SW480 (cell line): ENCODE data around the gene SLC39A10.

Experiments
- DNase-seq: peaks from one replicate; pipeline ENCODE4 v3.0.0-alpha.2; 2016; ENCODE audit warnings: low spot score

The SLC39A10 gene

DNA sequence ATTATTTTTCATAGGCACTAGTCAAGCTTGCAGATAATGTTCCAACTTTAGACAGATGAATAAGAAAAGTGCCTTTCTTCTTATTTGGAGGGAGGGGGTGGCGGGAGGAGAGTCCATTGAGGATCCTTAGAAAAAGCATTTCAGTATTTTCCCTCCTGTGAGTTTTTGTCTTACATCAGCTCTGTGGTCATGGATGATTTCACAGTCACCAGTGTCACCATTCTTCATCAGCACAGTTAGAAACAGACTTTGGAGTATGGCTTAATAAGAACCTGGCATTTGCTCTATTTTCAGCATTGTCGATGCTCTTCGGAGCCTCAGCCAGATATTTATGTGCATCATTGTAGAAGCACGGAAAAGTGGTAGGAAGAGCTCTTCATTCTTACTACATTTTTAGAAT is 70.1 kb downstream of the SLC39A10 start:
- no peak for DNase-seq

DNA sequence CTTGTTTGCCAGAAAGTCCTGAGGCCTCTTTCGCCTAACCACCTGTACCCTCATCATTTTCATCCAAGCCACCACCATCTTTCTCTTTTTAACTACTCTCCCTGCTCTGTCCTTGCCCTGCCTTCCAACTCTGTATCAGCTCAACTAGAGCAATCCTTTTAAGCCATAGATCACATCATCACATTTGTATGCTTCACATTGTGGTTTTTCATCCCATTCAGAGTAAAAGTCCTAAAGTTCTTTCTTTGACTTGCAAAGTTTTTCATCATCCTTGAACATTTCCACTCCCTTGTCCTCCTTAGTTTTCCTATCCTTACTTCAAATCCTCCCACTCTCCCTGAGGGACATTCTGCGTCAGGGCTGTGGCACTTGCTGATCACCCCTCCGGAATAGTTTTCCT is 73.9 kb downstream of the SLC39A10 start:
- no peak for DNase-seq

DNA sequence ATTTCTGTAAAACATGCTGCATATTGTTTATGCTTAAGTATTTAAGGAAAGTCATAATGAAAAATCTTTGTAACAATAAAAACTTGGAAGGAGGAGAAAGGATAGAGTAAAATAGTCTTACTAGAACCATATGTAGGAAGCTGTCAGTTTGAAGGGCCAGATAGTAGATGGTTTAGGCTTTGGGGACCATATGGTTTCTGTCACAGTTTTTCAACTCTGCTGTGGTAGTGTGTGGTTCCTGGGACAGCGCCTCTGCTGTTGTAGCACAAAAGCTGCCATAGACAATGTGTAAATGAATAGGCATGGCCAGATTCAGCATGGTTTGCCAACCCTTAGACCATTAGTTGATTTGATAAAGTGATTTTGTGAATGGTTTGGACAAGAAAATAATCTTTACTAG is 75.5 kb downstream of the SLC39A10 start:
- DNase-seq: no peak

DNA sequence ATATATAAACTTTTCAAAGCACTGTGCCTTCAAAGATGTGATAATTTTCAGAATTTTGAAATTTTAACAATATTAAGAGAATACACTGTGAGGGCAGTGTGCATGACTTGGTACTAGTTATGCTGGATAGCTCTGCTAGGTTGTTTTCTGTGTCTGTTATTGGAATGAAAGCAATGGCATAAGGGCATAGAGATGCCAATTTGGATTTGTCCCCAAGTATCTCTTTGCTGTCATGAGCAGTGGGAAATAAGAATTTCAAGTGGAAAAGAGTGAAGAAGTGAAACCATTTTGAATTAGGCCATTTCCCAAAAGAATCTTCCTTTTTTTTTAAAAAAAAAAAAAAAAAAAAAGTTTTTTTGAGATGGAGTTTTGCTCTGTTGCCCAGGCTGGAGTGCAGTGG is 76.8 kb downstream of the SLC39A10 start:
- no peak for DNase-seq

DNA sequence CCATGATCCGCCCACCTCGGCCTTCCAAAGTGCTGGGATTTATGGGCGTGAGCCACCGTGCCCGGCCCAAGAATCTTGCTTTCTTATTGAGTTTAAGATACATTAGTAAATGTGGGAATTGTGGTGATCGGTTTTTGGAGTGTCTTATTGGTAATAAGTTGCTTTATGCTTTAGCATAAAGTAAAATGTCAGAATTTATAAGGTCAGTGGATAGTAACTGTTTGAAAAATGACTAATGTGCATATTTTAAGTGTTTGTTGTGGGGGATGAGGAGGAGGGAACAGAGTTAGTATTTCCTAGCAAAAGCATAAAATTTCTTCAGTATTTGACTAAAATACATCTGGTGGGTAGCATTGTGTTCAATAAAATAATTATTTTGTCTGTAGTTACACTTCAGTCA is 77.4 kb downstream of the SLC39A10 start:
- DNase-seq: no peak

DNA sequence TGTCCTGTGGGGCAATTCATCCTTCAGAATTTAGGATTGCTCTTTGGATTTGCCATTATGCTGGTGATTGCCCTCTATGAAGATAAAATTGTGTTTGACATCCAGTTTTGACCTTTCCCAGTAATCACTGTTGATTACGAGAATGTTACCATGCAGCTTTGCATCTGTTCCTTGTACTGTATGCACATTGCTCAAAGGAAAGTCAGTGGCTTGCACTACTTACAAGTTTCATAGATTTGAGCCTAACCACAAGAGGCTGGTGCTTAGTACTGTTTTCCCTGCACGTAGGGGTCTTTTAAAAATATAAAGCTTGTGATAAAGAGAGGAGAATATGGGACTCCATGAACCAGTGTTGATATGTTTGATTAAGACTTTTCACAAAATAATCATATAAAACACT is 77.9 kb downstream of the SLC39A10 start:
- DNase-seq: no peak

DNA sequence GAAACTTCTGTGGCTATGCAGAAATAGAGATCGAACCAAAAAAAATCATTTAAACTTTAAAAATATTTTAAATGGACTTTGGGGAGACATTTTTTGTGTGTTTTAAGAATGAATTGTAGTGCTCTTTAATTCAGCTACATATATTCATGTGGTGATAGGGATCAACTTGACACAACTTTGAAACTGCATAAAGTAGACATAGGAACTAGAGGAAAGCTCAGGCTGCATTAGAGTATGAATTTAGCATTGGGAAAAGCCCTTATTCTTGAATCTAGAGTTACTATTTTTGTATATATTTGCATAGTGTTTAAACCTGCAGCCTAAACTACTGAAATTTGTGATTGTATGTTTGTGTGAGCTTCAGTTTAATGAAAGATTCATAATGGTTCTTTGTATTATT is 78.3 kb downstream of the SLC39A10 start:
- no peak for DNase-seq

DNA sequence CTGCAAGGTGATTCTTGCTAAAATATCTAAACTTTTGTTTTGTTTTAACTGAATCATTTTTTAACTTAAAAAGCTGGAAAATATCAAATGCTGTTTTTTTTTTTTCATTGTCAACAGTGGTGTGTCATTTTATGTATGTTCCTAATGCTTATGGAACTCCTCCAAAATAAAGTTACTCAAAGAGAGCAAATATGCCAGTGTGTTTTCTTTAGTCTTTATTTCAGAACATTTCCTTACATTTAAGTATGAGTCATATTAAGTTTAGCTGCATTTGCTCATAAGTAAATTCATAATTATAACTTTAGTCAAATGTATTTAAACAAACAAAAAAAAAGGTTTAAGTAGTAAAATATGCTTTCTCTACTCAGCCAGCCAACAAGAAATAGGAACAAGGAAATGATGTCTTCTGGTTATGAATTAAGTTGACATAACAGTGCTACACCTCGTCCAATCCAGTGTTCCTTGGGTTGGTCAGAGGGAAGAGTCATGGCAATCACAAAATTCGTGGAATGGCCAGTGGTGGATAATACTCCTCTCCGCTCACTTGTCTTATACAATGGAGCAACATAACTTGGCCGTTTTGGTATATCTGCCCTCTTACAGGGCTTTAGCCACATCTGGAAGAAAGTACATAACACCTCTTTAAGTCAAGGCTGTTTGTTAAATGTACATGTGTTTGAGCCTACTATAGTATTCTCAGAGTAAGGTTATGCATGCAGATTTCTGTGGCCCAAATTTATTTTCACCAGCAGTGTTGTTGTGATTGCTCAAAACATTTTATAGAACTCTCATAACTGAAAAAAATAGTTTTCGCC is 80.7 kb downstream of the SLC39A10 start:
- DNase-seq: no peak

DNA sequence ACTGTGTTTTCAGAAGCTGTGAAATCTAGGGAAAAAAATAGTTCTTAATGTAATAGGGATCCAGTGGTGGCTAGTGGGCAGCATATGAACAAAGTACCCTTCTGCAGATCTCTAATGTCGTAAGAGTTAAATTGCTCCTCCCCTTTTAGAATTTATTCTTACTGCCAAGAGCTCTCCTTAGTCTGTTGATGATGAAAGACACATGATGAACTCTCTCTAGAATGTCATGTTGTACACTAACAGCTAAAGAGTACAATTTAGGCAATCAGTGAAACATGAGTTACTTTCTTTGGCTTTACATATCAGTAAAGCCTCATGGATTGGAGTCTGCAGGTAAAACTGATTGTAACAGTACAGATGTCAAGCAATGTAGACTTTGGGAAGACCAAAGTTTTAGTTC is 84.2 kb downstream of the SLC39A10 start:
- no peak for DNase-seq

DNA sequence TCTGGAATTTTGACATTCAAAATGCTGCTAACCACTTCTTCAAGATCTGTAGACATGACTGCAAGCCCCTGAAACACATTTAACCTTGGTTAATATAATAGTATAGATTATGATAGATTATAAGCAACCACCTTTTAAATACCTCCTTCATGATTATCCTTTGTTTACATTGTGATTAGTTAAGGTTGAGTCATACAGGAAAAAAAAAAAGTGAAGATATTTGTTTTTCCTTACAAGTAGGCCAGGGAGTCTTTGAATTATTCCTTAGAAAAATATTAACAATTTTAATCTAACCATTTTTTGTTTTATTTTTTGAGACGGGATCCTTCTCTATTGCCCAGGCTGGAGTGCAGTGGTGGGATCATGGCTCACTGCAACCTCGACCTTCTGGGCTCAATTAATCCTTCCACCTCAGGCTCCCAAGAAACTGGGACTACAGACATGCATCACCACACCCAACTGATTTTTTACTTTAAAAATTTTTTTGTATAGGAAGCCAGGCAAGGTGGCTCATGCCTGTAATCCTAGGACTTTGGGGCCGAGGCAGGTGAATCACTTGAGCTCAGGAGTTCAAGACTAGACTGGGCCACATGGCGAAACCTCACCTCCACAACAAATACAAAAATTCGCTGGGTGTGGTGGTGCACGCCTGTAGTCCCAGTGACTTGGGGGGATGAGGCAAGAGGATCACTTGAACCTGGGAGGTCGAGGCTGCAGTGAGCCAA is 99.4 kb downstream of the SLC39A10 start:
- DNase-seq: no peak

DNA sequence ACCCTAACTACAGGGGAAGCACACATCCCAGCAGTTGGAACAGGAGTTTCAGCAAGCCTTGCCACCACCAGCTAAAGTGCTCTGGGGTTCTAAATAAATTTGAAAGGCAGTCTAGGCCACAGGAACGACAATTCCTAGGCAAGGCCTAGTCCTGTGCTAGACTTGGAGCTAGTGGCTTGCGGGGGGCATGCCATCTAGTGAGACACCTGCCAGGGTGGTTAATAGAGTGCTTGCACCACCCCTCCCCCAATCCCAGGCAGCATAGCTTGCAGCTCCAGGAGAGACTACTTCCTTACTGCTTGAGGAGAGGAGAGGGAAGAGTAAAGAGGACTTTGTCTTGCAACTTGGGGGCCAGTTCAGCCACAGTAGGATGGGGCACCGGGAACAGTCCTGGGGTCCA is 101.8 kb downstream of the SLC39A10 start:
- DNase-seq: no peak

DNA sequence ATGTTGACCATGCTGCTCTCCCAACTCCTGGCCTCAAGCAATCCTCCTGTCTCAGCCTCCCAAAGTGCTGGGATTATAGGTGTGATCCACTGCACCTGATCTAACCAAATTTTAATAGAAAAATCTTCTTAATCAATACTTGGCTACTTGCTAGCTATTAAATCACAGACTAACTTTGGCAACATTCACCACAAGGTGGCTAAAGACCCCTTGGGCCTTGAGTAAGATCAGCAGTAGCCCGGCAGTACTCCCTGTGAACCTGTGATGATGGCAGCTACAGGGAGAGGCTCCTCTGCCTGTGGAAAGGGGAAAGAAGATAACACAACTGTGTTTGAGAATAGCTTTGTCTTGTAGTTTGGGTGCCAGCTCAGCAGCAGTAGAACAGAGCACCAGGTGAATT is 102.9 kb downstream of the SLC39A10 start:
- DNase-seq: no peak

DNA sequence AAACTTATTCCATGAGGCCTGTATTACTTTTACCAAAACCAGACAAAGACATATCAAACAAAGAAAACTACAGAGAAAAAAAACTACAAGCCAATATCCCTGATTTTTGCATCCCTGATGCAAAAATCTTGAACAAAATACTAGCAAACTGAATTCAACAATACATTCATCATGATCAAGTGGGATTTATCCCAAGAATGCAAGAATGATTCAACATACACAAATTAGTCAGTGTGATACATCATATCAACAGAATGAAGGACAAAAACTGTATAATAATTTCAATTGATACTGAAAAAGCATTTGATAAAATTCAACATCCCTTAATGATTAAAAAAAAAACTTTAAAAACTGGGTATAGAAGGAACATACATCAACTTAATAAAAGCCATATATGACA is 106.8 kb downstream of the SLC39A10 start:
- DNase-seq: no peak

DNA sequence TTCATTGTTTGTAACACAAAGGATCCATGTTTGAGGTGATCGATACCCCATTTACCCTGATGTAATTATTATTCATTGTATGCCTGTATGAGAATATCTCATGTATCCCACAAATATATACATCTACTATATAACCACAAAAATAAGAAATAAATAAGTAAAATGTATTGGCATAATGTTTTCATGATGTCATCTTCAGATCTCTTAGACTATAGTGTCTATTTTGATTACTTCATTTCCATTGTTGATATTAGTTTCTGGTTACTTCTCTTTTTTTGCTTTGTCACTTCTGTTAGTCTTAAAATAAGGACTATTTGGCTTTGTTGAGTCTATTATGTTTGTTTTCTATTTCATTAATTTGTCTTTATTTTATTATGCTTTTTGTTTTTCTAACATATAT is 109.7 kb downstream of the SLC39A10 start:
- no peak for DNase-seq

DNA sequence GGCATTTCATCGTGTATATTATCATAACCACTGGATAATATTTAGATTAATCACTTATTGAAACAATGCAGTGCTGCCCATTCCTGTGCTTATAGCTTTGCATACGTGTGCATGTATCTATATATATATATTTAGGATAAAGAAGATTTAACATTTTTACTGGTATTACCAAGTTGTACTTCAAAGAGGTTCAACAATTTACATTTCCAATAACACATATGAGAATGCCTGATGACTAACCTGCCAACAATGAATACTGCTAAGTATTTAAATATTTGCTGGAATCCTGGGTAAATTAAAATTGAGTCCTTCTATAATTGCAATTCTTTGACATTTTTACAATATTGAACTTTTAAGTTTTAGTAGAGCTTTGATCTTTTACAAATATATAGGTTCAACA is 111.4 kb downstream of the SLC39A10 start:
- DNase-seq: no peak

DNA sequence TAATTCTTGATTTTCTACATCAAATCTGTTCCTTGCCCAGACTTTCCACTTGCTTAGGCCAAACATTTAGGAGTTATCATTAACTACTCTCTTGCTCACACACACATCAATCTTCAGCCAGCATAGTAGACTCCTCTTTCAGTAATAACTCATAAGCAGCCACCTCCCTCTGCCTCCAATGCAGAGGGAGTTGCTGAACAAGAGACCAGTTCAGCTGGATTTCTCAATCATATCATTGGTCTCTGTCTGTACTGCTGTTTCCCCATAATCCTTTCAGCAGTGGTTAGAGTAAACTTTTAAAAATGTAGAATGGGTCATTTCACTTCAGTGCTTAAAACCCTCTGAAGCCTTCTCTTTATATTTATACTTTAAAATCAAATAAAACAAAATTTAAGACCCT is 112.9 kb downstream of the SLC39A10 start:
- DNase-seq: no peak

DNA sequence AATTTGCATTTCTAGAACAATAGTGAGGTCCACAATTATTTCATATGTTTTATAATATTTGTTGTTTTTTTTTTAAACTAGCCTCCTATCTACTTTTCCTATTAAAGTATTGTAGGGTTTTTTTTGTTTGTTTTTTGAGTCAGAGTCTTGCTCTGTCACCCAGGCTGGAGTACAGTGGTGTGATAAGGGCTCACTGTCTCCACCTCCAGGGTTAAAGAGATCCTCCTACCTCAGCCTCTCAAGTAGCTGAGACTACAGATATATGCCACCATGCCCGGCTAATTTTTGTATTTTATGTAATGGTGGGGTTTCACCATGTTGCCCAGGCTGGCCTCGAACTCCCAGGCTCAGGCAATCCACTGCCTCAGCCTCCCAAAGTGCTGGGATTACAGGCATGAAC is 122.5 kb downstream of the SLC39A10 start:
- no peak for DNase-seq

DNA sequence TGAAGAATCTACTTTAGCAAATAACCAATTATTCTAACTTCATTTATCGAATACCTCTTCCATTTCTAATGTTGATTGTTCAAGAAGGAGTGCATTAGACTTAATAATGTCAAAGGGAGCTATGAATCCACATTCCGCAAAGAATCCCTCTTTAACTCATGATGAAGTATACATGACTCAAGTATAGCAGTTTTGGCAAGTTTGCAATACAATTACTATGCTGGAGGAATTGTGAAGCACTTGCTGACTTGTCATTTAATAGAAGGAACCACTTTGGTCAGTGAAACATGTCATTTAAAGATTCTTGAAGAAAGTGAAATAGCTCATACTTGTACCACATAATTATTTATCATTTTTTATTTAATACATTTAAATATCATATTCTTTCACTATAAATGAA is 125.1 kb downstream of the SLC39A10 start:
- no peak for DNase-seq
